ENCODE results near the gene GPC3.
"Not testable (repeated sequence)": the region's sequence is repeated elsewhere in the genome, so short reads cannot be mapped to it uniquely, and the experiment has no call there.

The GPC3 gene

DNA sequence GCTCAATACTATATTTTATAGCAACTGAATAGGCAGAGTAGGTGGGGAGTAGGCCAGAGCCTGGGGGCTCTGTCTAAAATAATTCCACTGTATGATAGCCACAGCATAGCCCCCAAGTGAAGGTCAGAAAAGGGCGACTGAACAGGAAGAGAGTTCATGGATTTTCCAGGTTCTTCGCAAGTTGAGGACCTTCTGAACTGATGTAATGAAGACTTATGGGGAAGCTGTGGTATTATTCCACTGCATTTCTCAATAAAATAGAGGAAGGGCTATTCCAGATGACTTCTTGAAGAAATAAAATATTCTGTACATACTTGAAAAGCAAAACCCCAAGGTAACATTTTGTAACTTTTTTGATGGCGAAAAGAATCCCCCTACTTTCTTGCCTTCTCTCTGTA is 338.7 kb downstream of the GPC3 start:
- no peak for DNase-seq (ENCODE audit: low read depth)

- DNase-seq (ENCODE audit: low read depth), result no peak
These were observed 339.2 kb downstream of the GPC3 start for GRCh38 chrX:133645977-133646718.

DNA sequence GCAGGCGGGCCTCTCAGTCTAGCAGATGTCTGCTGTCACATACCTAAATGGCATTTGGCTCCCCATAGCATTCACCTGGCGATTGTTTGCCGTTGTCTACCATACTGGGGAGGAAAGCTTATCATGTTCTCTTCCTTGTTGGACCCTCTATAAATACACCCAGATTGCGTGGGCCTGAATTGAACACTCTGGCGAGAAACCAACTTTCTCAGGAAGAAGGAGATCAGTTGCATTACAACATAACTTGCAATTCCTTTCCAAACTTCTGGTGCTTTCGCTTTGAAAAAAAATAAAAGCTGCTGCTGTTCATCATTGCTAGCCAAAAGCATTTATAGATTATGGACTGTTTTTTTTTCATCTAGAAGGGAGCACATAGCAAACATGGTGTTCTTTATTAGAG is 340.1 kb downstream of the GPC3 start:
- DNase-seq (ENCODE audit: low read depth), result no peak

DNA sequence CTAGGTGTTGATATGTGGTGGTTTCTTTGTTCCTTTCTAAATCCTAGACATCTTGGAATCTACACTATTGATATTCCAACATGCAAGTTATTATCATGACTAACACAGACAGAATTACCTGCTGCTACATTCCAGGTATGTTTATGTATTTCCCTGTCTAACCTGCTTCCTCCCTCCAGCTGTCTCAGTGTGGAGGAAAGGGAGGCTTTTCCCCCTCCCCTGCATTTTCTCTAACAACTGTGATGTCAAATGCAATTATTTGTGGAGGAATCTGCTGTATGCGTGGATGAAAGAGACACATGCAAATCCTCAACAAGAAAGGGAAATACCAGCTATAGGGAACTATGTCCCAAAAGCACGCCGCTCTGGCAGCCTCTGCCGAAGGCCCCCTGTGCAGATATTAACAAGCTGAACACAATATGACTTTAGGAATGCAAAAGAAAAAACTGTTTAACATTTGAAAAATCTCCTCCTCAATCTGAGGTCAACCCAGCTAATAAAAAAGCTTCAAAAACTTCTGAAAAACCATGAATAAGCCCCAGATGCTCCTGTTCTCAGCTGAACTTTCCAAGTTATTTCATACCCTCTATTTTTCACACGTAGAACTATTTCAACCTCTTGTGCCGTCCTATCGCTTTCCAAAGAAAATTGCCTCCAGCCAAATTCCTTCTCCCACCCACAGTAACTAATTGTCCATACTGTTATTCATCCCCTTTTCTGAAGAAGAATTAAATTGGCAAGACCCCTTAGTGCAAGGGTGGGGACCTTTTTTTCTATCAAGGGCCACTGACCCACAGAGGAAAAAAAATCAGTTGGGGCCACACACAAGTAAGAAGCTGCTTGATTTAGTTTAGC is 345.0 kb downstream of the GPC3 start:
- DNase-seq (ENCODE audit: low read depth), result no peak

GRCh38 chrX:133639726-133640125 is 345.7 kb downstream of the GPC3 start:
- no peak for DNase-seq (ENCODE audit: low read depth)

DNA sequence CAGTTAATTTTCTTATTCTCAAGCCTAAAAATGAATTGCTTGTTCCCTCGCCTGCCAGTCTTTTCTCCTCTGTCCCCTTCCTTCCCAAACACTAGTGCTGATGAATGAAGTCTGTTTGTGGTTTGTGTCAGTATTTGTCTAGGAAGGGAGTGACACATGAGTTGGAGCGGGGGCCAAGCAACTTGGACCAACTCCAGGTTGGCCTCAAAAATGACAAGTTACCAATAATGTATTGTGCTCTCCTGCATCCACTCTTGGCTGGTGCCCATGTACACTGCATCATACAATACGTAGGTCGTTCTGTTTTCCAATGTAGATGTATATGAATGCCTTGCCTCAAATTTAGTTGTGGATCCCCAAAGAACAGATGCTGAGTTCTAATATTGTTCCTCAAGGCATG is 347.1 kb downstream of the GPC3 start:
- no peak for DNase-seq (ENCODE audit: low read depth)

DNA sequence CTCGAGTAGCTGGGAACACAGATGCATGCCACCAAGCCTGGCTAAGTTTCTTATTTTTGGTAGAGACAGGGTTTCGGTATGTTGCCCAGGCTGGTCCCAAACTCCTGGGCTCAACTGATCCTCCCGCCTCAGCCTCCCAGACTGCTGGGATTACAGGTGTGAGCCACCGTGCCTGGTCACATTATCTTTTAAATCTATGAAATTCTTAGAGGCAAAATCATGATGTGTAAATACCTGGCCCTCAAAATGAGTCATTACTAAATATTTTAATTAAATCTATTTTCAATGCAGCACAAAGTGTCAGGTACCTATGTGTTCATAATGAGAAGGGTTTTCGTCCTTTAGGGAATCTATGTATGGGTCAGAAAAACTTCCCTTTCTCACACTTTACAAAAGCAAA is 347.6 kb downstream of the GPC3 start:
- DNase-seq (ENCODE audit: low read depth), result no peak

- DNase-seq (ENCODE audit: low read depth), result no peak
These were observed 349.4 kb downstream of the GPC3 start for GRCh38 chrX:133636009-133636408.

- no peak for DNase-seq (ENCODE audit: low read depth)
These were observed 351.0 kb downstream of the GPC3 start for GRCh38 chrX:133634416-133634815.

DNA sequence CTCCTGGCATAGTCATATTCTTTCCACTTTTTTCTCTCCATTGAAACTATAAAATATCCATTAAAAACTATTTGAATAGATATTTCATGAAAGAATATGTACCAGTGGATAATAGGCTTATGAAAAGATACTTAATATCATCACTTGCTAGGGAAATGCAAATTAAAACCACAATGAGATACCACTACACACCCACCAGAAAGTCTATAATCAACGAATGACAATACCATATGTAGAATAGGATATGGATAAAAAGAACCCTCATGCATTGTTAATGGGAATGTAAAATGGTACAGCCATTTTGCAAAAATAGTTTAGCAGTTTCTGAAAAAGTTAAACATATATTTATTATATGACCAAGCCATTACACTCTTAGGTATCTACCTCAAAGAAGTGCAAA is 351.4 kb downstream of the GPC3 start:
- DNase-seq (ENCODE audit: low read depth), result no peak

DNA sequence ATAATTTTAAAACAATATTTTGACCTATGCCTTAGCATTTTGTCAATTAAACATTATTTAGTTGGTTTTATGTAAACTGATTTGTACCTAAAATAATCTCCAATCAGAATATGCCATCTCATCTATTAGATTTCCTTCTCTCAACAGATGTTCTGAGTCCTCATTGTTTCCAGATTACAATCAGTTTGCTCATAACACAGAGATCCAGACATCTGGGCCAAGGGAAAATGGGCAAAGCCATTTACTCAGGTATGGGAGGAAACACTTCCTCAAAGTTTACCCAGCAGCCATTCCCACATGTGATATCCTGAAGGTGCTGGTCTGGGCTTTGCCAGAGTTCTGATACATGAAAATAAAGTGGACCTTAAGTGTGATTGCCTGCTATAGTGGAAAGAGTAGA is 352.2 kb downstream of the GPC3 start:
- DNase-seq (ENCODE audit: low read depth), result no peak

DNA sequence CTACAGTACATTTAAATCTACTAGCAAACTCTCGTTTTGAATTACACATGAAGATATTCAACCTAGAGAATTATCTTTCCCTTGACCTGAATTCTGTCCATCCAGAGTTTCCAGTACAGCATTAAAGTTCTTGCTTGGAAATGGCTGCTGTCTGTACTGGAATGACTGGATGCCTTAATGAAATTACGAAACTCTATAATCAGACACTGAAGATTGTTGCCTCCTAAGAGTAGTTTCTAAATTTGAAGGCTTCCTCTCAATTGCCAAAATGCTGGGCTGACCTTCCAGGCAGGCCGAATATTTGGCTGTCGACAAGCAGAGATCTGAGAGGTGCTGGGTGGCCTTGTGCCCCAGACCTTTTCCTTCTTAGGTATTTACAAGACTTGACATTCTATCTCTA is 355.0 kb downstream of the GPC3 start:
- no peak for DNase-seq (ENCODE audit: low read depth)

DNA sequence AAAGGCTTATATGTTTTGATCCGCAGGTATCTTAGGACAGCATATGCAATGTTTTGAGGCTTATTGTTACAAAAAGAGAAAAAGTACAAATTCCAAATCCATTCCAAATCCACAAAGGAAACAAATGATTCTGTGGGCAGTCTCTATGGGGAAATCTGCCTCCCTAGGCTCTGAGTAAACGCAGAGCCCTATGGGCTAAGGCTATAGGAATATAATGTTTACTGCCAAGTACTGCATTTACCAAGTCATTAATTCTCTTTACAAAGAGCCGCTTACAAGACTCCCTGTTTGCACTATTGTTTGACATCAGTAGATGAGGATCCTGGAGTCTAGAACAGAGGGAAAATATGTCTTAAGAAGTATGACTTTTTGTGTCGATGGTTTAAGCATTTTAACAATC is 357.7 kb downstream of the GPC3 start:
- no peak for DNase-seq (ENCODE audit: low read depth)

DNA sequence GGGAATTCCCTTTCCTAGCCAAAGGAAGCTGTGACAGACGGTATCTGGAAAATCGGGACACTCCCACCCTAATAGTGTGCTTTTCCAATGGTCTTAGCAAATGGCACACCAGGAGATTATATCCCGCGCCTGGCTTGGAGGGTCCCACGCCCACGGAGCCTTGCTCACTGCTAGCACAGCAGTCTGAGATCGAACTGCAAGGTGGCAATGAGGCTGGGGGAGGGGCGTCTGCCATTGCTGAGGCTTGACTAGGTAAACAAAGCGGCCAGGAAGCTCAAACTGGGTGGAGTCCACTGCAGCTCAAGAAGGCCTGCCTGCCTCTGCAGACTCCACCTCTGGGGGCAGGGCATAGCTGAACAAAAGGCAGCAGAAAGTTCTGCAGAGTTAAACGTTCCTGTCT is 364.0 kb downstream of the GPC3 start:
- DNase-seq (ENCODE audit: low read depth), result not testable (repeated sequence)

GRCh38 chrX:133611676-133612075 is 373.7 kb downstream of the GPC3 start:
- DNase-seq (ENCODE audit: low read depth), result no peak

- no peak for DNase-seq (ENCODE audit: low read depth)
These were observed 375.3 kb downstream of the GPC3 start for GRCh38 chrX:133610056-133610455.

DNA sequence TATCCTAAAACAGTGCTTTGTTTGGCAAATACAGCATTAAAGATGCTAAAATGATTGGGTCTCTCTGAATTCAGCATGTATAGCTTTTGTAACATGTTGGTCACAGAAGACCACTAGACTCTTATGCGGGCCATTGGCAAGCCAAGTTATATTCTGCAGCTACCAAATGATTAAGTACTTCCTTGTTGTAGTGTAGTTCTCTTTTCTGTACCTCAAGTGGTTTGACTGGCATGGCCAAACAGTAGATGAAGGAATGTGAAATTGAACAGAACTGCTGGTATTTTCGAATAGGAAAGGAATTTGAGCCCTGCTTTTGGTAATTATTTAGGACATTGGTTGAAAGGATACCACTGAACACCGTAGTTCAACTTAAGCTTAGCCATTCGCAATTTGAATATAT is 376.2 kb downstream of the GPC3 start:
- no peak for DNase-seq (ENCODE audit: low read depth)

- DNase-seq (ENCODE audit: low read depth), result no peak
These were observed 377.0 kb downstream of the GPC3 start for GRCh38 chrX:133608406-133608805.

DNA sequence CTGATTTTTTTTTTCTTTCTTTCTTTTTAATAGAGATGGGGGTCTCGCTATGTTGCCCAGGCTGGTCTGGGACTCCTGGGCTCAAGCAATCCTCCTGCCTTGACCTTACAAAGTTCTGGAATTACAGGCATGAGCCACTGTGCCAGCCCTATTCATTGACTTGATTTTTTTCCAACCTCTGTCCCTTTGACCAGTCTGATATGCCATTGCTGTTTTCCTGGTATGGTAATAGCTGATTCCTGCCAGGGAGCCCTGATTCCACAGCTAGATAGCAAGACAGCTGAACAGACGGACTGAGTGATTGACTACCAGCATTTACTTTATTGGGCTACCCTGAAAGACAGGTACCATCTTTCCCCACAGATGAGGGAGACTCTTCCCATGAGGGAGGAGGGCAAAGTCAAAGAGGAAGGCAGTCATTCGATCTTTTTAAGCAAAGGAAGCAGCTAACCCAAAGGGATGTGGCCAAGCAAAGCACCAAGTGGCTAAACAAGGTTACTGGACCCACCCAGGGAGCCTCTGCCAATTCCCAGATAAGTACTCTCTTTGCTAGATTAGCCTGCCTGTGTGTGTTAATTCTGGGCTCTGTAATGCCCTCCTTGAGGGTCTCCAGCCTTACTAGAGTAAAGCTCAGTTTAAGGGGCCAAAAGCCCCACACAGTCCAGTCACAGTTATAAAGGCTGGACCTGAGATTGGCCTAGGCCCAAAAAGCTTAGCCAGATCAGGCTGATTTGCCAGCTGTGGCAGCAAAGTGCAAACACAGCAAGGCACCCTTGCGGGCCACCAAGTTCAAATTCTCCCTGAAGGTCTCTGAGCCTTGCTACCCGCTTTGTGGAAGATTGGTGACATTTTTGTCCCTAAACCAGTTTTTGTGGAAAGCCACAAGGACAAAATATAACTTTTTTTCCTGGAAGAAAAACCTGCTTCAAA is 377.7 kb downstream of the GPC3 start:
- DNase-seq (ENCODE audit: low read depth), result no peak

- DNase-seq (ENCODE audit: low read depth), result no peak
These were observed 378.4 kb downstream of the GPC3 start for GRCh38 chrX:133606990-133607389.

DNA sequence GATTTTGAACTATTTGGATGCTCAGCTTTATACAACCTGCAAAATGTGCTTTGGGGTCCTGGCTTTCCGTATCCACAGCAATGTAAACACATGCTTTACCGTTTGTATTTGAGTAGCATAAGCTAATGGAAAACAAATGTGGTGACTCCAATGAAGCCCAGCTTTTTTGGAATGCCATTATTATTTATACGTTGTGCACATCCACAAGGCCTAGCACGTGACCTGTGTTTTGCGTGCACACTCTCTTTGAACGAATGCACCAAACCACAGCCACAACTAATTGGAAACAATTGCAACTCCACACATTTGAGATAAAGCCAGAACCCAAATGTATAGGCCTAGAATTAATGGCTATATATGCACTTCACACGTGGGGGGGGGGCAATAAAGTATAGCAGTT is 380.6 kb downstream of the GPC3 start:
- no peak for DNase-seq (ENCODE audit: low read depth)

DNA sequence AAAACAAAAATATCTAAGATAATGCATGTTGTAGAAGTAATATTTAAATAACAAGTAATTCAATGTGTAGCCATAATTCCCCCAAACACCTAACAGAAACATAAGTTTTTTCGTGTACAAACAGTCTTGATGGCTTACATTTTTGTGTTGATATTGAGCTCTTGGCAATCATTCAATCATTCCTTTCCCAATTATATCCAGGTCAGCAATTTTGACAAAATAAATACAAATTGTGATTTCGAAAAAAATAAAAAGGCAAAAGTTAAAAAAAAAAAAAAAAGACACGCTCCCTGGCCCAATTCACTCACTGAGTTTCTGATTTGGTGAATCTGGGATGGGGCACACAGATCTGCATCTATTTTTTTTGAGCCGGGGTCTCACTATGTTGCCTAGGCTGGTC is 382.5 kb downstream of the GPC3 start:
- DNase-seq (ENCODE audit: low read depth), result no peak

All from T follicular helper cell (primary cell).